ENCODE results near the gene GNPTAB.
A peak's percentile ranks its signal among the peaks of the same experiment; 100 is the strongest.

Gene GNPTAB

DNA sequence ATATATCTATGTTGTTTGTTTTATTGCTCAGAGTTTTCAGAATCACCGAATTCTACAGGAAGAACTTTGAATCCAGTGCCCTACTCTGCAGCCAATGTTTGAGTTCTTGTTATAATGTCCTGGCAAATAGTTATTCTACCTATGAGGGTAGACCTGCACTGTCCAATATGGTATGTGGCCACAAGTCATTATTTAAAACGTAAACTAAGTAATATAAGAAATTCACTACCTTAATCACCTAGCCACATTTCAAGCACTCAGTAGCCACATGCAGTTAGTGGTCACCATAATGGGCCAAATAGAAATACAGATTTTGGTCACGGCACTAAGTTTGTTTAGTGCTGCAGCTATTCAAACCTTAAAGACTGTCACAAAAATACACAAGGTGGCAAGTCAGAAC lies 26.4 kb downstream of the GNPTAB start:
- no peak for DNase-seq (ENCODE audit: low read depth)

DNA sequence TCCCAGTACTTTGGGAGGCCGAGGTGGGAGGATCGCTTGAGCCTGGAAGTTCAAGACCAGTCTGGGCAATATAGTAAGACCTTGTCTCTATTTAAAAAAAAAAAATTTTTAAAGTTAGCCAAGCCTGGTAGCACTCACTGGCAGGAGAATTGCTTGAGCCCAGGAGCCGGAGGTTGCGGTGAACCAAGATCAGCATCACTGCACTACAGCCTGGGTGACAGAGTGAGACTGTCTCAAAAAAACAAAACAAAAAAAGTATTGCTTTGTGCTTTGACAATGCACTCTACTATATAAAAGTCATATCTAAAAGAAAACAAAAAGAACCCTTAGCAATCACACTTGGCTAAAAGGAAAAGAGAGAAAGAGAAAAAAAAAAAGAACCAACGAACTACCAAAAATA lies 26.8 kb downstream of the GNPTAB start:
- no peak for DNase-seq (ENCODE audit: low read depth)

DNA sequence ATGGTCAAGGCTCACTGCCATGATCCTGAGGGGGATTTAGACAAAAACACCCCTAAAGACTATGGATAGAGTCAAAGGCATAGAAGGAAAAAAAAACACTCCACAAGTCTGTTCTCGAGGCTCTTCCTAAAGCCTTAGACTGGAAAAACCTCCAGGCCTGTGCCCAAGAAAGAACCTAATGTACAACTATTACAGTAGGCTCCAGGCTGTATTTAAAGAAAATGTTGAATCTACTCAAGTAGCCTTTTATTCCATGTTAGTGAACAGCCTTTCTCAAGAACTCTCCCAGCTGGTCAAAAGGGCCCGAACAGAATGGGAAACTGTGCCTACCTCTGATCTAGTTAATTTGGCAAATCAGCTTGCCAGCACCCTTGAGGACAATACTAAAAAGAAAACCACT lies 28.3 kb downstream of the GNPTAB start:
- DNase-seq (ENCODE audit: low read depth) = no peak

DNA sequence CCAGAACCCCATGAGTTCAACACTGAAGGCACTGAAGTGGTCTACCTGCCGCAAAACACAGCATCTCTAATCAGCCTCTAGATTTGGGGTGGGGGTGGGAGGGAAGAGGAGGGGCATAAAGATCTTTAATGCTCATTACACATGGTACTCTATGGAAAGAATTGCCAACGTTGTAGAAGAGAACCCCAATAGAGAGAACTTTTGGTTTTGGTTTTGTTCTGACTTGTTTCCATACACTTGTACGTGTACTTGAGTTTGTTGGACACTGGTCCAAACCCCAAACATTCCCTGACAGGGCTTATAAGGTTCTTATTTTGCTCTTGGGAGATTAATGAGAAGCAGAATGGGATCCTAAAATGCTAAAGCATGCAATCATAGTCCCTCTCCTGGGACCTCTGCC lies 31.0 kb downstream of the GNPTAB start:
- DNase-seq (ENCODE audit: low read depth) = no peak

DNA sequence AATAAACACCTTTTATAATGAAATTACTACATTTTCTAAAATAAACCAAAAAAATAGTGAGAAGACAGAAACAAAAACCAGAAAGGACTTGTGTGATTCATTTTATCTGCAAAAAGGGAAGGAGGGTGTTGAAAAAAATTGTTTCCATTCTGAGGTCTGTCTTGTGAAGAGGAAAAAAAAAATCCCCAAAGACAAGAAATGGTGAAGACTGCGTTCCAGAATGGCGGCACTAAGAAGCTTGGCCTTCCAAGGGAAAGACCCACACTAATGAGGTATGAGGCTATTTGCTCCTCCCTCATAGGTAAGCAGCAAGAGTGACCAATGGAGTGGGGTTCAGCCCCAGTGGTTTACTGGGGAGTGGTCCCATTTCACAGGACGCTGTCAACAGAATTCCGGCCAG lies 35.0 kb downstream of the GNPTAB start:
- no peak for DNase-seq (ENCODE audit: low read depth)

DNA sequence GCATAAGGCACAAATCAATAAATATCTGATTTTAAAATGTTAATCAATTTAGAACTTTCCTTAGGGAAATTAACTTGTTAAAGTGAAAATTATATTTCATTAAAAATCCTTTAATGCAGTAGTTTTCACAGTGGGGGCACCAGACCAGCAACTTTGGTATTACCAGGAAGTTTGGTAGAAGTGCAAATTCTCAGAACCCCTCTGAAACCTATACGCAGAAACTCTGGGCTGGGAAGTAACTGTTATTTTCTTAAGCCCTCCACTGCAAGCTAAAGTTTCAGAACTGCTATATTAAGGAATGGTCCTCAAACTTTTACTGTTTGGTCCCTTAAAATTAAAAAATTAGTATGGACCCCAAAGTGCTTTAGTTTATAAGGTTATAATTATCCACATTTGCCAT lies 35.7 kb downstream of the GNPTAB start:
- DNase-seq (ENCODE audit: low read depth) = no peak

DNA sequence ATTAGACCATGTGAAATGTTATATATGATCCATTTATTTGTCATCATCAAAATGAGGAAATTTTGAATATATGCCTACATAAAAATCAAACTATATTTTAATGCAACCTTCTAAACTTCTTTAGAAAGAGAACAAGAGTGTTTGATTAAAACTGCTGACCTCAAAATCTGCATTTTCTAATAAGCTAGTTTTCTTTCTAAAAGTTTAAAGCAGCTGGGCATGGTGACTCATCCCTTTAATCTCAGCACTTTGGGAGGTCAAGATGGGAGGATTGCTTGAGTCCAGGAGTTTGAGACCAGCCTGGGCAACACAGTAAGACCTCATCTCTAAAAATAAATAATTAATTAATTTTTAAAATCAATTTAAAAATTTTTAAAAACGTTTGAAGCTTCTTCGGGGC lies 36.2 kb downstream of the GNPTAB start:
- DNase-seq (ENCODE audit: low read depth) = no peak

DNA sequence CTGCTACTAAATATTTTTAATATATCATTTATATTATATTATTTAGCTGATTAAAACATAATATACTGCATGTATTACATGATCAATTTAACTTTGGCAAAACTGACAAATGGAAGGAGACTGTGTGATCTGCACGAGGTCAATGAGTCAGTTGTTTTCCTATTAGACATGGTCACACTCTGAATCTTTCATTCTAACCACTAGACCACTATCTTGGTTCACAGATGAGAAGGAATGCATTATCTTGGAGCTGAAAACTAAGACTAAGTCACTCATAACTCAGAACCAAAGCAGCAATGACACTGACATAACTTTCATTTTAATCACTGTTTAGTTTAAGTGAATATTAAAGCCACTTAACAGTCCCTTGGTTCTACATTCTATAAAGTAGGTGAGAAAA lies 37.4 kb downstream of the GNPTAB start:
- no peak for DNase-seq (ENCODE audit: low read depth)

DNA sequence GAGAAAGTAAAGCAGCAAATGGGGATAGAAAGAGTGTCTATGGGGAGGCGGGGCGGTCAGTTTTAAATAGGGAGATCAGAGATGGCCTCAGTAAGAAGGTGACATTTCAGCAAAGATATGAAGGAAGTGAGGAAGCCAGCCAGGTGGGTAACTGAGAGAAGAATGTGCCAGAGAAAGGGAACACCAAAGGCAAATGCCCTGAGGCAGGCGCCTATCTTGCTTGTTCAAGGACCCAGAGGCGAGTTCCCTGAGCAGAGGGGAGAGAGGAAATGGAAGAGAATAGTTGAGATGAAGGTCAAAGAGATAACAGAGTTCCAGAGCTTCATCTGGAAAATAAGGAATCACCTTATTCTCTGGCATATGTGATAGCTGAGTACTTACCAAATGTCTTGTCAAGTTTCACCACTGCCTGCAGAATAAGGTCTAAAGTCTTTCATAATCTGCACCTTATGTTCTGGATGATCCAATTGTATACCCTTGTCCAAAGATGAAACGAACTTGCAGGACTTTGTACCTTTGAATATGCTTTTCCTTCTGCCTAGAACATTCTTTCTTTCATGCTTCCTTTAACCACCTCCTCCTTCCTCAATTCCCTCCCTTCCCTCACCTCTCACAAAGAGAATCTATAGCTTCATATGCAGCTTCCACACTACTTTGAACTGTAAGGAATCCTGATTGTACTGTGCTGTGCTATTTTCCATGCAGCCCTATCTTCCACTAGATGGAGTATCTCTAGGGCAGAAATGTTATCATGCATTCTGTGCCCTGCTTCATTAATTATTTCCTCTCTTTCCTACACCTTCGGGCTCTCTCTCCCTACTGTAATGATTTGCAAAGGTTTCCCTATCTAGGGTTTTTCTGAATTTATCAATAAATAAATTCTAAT lies 38.5 kb downstream of the GNPTAB start:
- DNase-seq (ENCODE audit: low read depth) = no peak

DNA sequence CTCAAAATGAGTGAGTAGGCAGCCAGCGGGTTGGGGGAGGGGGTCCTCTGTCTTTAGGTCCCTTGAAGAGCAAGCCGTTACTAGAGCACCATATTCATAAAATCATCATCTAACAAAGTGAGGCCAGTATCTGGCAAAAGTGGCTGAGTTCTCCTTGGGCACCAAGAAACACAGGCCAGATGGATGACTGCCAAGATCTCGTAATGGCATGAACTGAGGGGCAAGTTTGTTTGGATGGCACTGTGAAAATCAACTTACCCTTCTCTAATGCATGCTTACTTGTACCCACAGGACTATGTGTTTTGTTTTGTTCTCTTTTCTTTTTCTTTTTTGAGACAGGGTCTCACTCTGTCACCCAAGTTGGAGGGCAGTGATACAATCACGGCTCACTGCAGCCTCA lies 41.6 kb downstream of the GNPTAB start:
- no peak for DNase-seq (ENCODE audit: low read depth)

DNA sequence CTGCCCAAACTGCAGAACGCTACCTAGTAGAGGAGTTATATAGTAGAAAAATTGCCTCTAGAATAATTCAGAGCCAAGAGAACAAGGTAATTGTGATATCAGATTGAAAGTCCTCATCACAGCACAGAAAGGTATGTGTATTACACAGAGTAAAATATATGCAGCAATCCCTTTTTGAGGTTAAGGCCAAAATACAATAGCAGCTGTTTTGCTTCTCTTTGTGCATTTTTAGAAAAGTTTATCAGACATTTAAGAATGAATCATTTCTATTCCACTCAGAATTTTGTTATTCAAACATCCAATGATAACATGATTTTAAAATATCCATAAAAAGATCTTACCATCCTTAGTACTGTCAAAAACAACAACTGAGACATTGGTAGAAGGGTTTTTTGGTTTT lies 45.1 kb downstream of the GNPTAB start:
- no peak for DNase-seq (ENCODE audit: low read depth)

DNA sequence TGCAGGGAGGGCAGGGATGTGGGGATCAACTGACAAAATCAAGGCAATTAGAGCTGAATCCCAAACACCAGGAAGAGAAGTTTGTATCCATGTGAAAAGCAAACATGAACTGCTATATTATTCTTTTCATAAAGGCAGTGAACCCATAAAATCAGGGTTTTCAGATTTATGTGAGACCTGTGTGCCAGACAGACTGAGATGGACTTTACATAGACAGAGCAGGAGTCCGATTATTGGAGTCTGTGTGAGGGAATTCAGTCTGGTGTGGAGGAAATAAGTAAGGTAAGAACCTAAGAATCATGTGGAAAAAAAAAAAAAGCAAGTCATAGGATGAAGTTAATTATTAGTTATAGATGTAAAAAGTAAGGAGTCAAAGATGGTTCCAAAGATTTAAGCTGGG lies 46.4 kb downstream of the GNPTAB start:
- DNase-seq (ENCODE audit: low read depth) = no peak

DNA sequence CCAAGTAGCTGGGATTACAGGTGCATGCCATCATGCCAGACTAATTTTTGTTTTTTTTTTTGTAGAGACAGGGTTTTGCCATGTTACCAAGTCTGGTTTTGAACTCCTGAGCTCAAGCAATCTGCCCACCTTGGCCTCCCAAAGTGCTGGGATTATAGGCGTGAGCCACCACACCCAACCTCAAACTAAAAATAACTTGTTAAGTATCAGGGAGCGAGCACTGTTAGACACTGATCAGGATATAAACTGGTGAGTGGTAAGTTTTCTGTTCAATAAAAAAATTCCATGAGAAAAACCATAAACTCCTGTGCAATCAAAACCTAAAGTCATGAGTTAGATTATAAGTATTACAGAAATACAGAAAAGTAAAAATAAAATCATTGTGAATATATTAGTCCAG lies 46.9 kb downstream of the GNPTAB start:
- DNase-seq (ENCODE audit: low read depth) = no peak

DNA sequence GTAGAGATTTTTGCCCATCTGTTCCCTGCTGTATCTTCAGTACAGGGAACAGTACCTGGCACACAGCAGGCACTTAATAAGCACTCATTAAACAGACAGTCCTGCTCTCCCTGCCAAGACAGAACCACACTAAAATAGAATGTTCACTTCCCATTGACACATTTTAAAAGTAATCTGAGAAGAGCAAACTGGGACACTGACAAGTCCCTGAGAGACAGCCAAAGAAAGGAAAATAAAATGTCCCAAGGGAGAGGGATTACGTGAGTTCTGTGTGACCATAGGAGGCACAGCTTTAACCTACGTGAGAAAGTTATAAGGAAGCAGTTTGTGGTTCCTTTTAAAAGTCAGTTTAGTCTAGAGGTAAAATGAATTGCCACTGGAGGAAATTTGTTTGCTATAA lies 47.6 kb downstream of the GNPTAB start:
- DNase-seq (ENCODE audit: low read depth) = no peak

DNA sequence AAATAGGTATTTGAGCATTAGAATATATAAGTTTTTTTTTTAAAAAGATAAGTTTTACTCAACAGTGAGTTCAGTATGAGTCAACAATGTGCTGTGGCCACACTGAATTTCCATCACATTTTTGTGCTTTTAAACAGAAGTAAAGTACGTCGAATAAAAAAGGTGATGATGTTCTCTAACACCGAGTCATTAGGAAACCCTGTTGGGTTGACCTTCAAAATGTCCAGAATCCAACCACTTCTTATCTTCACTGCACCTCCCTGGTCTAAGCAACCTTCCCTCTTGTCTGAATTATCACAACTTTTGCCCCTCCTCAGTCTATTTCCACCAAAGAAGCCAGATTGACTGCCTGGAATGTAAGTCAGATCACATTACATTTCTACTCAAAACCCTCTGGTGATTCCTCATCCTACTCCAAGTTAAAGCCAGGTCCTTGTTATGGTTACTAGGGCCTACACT lies 48.5 kb downstream of the GNPTAB start:
- DNase-seq (ENCODE audit: low read depth) = no peak

DNA sequence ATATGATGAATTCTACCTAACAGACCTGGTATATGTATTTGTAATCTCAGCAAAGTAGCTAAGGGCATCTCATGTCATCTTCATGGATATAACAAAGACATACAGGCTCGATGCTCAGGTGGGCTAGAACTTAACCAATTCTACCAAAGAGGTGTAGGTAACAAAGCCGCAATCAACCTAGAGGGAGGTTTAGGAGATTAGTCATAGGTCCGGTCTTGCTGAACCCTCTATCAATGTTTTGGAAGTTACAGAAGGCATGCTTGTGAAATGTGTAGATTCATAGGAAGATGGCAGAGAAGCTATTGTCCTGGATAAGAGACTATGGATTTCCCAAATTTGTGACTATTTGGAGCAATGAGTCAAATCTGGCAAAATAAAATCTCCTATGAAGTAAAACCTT lies 48.9 kb downstream of the GNPTAB start:
- DNase-seq (ENCODE audit: low read depth) = no peak

DNA sequence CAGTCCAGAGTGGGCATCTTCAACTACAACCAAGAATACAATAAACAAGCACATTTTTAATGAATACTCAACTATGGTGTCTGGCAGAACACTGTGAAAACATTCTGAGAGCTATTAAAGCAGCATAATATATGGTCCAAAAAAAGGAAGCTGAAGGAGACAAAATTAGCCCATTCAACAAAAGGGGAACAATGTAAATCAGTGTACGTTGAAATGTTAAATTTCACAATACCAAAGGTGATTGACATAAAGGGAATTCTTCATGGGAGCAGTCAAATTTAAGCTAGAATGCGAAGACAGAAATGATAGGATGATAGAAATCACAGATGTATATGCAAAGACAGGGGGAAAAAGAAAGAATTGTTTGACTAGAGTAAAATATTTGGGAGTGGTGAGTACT lies 50.2 kb downstream of the GNPTAB start:
- no peak for DNase-seq (ENCODE audit: low read depth)

DNA sequence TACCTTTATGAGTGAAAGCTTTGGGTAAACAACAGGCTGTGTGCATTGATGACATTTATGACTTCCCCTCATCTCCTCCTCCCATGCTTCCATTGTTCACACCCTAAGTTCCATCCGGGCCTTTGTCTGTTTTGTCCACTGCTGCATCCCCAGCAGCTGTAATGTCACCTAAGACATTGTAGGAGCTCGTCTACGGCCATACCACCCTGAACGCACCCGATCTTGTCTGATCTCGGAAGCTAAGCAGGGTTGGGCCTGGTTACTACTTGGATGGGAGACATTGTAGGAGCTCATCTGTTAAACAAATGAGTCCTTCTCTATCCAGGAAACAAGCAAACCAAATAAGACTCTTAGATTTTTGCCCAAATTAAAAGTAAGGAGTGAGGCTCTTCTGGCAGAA lies 51.1 kb downstream of the GNPTAB start:
- DNase-seq (ENCODE audit: low read depth) = no peak

DNA sequence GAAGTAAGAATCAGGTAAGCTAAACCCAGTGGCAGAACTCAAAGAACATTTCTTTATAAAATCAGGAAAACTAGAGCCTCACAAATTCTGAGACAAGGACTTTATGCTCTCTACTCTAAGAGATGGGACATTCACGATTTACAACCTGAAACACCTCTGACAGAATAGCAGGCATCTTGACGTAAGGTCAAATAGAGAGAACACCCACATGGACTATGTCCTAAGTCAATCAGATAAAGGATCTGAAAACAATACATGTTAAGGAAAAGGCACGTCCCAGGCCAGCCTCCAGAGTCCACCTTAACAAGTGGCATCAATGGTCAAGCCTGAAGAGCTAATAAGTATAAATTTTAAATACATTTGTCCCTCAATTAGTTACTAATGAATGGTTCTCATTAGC lies 51.6 kb downstream of the GNPTAB start:
- DNase-seq (ENCODE audit: low read depth) = no peak

DNA sequence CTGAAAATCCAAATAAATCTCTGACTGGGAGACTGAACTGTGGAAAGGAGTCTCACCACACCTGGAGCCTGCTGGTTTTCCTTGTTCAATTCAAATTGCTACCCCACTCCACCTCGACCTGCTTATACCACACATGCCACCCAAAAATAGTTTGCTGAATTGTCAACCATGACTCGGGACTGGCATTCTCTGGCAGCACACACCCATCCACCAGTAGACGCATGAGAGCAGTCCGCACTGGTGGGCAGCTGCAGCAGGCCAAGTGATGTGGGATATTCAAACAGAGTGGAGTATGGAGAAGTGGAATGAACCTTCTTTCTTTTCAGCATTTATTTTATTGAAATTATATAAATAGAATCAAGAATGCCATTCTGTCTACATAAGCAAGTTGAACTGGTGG lies 52.8 kb downstream of the GNPTAB start:
- DNase-seq (ENCODE audit: low read depth) = no peak

DNA sequence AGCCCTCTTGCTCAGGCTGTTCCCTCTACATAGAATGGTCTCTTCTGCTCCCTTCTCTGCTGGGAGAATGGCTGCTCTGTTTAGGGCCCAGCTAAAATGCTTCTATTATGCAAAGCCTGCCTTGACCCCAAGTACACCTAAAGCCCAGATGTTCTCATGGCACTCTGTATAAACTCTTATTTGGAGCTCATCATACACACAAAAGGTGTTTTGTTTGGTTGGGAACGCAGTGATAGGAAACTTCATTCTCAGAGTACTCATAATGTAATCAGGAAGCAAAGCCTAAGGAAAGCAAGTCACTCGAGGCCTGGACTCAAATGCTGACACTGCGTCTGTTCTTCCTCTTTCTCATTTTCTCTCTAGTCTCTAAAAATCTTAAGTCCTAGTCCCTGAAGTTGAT lies 53.3 kb downstream of the GNPTAB start:
- no peak for DNase-seq (ENCODE audit: low read depth)

DNA sequence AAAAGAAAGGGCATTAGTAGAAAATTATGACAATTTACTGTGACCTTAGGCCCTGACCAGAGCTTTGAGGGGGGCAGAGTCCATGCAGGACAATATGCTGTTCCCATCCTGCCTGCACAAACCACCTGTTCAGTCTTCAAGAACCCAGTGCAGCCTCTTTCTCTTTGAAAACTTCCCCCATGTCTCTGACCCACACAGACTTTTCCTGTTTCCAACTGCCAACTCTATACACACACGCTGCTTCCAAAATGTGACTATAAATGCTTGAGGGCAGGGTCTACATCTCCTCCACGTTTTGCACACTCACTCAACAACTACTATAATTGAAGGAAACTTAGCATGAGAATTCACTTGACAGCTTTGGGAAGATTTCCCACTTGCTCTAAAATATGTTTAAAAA lies 54.9 kb downstream of the GNPTAB start:
- DNase-seq (ENCODE audit: low read depth) = no peak

DNA sequence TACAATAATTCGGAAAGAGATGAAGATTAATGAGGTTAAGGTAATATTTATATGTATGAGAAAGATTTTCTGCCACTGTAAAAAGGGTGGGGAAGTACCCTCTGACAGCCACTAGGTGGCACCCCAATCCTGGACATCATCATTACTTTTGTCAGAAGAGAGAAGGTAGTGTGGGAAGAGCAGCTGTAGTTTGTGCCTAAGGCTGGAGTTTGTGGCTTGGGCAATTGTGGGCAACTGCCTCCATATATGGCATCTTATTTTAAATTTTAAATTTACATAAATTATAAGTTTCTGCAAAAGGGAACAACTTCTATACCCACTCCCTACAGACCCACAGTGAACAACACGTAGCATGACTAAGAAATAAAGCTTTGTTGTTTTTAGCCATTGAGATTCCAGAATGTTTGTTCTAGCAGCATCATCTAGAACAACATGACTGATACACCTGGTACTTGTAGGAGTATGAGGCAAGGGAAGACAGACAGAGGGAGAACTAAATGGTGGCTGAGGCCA lies 57.1 kb downstream of the GNPTAB start:
- DNase-seq (ENCODE audit: low read depth) = peak; percentile 53
